GM12873 (cell line): ENCODE data around the gene MRM2.

Experiments used
- TF ChIP-seq, protein P1 (sequence below): IDR thresholded peaks from 2 replicates; pipeline ENCODE4 v1.5.1; 2012; ENCODE audit warnings: low read depth, mild to moderate bottlenecking, moderate library complexity, low read length, control low read depth; ENCODE audit not compliant: insufficient read depth; ENCODE audit errors: missing control alignments

The MRM2 gene

DNA sequence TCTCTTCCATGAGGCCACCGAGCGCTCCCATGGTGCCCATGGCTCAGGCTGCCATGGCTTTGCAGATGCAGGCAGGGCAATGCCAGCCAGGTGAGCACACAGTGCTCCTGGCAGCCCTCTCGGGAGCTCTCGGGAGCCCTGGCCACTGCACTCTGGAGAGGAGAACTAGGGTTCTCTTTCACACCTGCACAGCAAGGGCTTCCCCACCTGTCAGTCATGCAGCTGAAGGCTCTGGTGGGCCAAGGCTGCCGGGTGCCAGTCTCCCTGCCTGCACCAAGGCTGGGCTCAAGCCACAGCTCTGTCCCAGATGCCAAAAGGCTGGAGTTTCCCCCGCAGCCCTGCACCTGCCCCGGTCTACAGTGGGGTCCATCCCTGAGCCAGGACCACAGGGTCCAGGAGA lies 32.7 kb upstream of the MRM2 start:
- TF ChIP-seq, protein P1, sequence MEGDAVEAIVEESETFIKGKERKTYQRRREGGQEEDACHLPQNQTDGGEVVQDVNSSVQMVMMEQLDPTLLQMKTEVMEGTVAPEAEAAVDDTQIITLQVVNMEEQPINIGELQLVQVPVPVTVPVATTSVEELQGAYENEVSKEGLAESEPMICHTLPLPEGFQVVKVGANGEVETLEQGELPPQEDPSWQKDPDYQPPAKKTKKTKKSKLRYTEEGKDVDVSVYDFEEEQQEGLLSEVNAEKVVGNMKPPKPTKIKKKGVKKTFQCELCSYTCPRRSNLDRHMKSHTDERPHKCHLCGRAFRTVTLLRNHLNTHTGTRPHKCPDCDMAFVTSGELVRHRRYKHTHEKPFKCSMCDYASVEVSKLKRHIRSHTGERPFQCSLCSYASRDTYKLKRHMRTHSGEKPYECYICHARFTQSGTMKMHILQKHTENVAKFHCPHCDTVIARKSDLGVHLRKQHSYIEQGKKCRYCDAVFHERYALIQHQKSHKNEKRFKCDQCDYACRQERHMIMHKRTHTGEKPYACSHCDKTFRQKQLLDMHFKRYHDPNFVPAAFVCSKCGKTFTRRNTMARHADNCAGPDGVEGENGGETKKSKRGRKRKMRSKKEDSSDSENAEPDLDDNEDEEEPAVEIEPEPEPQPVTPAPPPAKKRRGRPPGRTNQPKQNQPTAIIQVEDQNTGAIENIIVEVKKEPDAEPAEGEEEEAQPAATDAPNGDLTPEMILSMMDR, result no peak

DNA sequence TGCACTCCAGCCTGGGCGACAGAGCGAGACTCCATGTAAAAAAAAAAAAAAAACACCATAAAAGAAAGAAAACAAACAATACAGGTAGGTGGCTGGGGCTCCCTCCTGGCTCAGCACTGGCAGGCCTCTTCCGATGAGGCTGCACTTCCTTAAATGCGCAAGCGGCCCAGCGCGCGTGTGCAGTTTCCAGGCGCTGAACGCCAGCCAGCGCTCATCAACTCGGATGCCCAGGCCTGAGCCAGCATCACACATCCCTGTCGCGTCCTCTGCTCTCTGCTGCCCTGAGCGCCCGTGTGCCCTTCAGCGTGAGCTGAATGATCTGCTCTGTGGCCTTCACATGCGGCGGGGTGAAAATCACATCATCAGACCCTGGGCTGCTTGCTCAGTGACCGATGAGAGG lies 31.9 kb upstream of the MRM2 start:
- TF ChIP-seq, protein P1, result no peak

DNA sequence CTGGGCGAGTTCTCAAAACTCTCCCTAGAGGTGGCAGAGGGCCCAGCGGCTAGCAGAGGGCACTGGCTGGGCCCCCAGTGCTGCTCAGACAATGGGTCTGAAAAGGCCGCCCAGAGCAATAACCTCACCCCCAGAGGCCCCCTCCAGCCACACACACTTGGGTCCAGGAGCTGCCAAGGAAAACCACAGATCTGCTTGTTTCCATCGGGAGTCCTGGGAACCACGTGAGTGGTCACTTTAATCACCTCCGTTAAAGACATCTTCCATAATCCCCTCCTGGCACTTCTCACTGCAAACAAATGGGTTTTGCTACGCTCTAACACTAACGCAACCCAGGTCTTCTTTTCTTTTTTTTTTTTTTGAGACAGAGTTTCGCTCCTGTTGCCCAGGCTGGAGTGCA lies 30.0 kb upstream of the MRM2 start:
- TF ChIP-seq, protein P1, result no peak

DNA sequence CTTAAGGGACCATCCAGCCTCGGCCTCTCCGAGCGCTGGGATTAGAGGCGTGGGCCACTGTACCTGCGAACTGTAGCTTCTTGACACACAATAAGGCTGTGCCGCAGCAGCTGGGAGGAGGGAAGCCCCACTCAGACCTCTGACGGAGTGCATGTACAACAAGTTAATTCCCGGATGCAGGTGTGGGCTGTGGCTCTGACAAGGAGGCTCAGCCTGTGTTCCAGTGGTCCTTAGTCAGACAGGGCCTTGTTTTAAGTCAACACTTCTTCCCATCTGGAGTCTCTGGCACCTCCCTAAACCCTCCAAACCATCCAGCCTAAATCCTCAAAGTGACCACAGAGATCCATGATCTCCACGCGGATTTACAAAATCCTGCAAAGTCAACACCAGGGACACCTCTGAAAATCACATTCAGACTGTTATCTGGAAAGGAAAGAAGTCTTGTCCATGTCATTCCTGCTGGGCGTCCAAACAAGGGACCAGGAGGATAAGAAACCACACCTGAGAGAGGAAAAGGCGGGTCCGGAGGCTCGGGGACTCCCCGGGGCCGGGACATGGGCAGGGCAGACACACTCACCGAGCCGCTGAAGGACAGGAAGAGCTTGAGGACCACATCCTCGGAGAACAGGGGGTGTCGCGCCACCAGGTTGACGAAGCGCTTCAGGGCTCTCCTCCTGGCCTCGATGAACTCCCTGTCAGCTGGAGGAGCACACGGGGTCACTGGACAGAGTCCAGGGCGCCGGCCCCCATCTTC lies 29.4 kb upstream of the MRM2 start:
- TF ChIP-seq, protein P1, result no peak

DNA sequence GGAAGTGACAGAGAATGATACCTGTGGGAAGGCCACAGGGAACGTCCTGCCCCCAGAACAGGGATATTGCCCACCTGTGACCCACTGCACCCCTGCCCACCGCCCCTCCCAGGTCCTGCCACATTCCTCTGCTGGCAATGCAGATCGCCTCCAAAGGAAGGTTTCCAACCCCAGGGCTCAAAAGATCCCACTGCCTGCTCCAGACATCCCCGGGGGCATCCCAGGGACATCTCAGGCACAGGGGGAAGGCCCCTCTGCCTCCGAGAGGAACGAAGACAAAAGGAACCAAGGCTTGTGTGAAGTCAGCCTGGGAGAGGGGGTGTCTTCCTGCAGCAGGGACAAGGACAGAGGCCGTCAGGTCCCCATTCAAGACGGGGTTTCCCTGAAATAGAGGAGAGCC lies 28.5 kb upstream of the MRM2 start:
- TF ChIP-seq, protein P1, result no peak

DNA sequence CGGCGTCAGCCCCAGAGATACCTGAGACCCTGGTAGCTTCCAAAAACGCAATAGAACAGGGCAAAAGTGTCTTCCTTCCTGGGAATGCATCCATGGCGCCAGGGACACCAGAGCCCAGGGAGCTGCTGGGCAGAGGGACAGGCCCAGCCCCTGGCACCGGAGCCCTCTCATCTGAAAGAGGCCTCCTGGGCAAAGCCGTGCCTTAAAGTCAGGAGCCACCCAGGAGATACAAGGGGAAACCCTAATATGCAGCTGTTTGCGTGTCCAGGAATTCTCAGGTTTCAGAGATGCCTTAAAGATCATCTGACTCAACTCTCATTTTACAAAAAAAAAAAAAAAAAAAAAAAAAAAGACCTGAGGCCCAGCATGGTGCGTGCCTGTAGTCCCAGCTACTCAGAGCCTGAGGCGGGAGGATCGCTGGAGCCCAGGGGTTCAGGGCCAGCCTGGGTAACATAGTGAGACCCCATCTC lies 28.0 kb upstream of the MRM2 start:
- TF ChIP-seq, protein P1, result no peak

DNA sequence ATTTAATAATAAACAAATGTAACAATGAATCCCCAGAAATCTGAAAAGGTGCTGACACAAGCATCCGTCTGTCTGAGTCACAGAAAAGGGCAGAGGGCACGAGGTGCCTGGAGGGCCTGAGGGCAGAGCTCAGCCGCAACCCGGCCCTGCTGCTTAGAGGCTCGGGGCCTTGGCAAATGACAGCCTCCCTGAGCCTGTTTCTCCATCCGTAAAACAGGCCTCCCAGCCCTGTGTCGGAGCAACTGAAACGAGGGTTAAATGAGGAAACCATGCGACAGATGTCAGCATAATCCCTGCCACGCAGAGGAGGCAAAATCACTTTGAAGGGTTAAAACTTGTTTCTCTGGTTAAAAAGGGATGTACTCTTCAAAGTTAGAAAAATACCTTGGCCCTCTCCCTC lies 24.9 kb upstream of the MRM2 start:
- TF ChIP-seq, protein P1, result no peak
